ENCODE data around the gene HMG20A. TPM values are rescaled to one million over a fixed set of nuclear protein-coding genes. Genes with fewer than 3 reads are reported as not detected.
"Not testable (repeated sequence)": the region's sequence is repeated elsewhere in the genome, so short reads cannot be mapped to it uniquely, and the experiment has no call there.

HMG20A gene
- total RNA-seq, 2 donors from 2014 or later: 43.1 to 44.6 TPM

GRCh38 chr15:77393471-77393840, 27.2 kb upstream of the HMG20A start:
- Mint-ChIP-seq H3K9me3 (peaks cover 12 to 20% of the 10 kb centered on the region in 2 donors), H3K27ac (no peak overlapping the region), H3K36me3 (ENCODE audit: insufficient read depth in 2 of 2) (peaks cover 14 to 22% of the 10 kb centered on the region in 2 donors), H3K4me1 (ENCODE audit: low read depth) (no peaks in the 10 kb centered on the region), H3K4me3 (no peak overlapping the region), H3K27me3 (ENCODE audit: low read depth) (no peaks in the 10 kb centered on the region)
- DNase-seq (no peak), ATAC-seq (replicated peaks in 1 of 2) (no peak)

- Mint-ChIP-seq H3K4me1 (ENCODE audit: low read depth) (no peaks in the 10 kb centered on the region), H3K27me3 (ENCODE audit: low read depth) (no peaks in the 10 kb centered on the region), H3K4me3 (no peak overlapping the region), H3K9me3 (peaks cover 22 to 25% of the 10 kb centered on the region in 2 donors), H3K36me3 (ENCODE audit: insufficient read depth in 2 of 2) (peaks cover 21 to 34% of the 10 kb centered on the region in 2 donors), H3K27ac (no peak overlapping the region)
- DNase-seq (no peak), ATAC-seq (replicated peaks in 1 of 2) (no peak)
Measured at GRCh38 chr15:77395013-77395774, 25.5 kb upstream of the HMG20A start.

- no peak for DNase-seq
- Mint-ChIP-seq H3K27me3 (ENCODE audit: low read depth) (no peaks in the 10 kb centered on the region), H3K9me3 (peaks cover 24 to 27% of the 10 kb centered on the region in 2 donors), H3K4me3 (no peak overlapping the region), H3K36me3 (ENCODE audit: insufficient read depth in 2 of 2) (peaks cover 21 to 37% of the 10 kb centered on the region in 2 donors), H3K4me1 (ENCODE audit: low read depth) (peaks cover 8% of the 10 kb centered on the region), H3K27ac (no peak overlapping the region)
- ATAC-seq (replicated peaks in 1 of 2): no peak
Measured at GRCh38 chr15:77396692-77397091, 24.0 kb upstream of the HMG20A start.

- no peak for ATAC-seq (replicated peaks in 1 of 2)
- no peak overlapping the region for H3K4me3 Mint-ChIP-seq
- peaks cover 31% of the 10 kb centered on the region for H3K4me1 Mint-ChIP-seq (ENCODE audit: low read depth)
Measured at GRCh38 chr15:77398927-77399326, 21.8 kb upstream of the HMG20A start.

GRCh38 chr15:77400258-77400657, 20.4 kb upstream of the HMG20A start:
- no peak for ATAC-seq (replicated peaks in 1 of 2)
- Mint-ChIP-seq H3K27me3 (ENCODE audit: low read depth) (no peaks in the 10 kb centered on the region), H3K4me3 (no peak overlapping the region), H3K36me3 (ENCODE audit: insufficient read depth in 2 of 2) (peaks cover 18 to 33% of the 10 kb centered on the region in 2 donors), H3K4me1 (ENCODE audit: low read depth) (peaks cover 35% of the 10 kb centered on the region), H3K27ac (no peak overlapping the region), H3K9me3 (peaks cover 21 to 22% of the 10 kb centered on the region in 2 donors)
- DNase-seq: no peak

More at GRCh38 chr15:77398927-77399326, 21.8 kb upstream of the HMG20A start:
- H3K27me3 Mint-ChIP-seq (ENCODE audit: low read depth): no peaks in the 10 kb centered on the region
- H3K36me3 Mint-ChIP-seq (ENCODE audit: insufficient read depth in 2 of 2): peaks cover 21 to 37% of the 10 kb centered on the region in 2 donors
- DNase-seq: no peak
- H3K27ac Mint-ChIP-seq: no peak overlapping the region
- H3K9me3 Mint-ChIP-seq: peaks cover 24 to 27% of the 10 kb centered on the region in 2 donors

- peak; percentile 74 to 94 for ATAC-seq (replicated peaks in 1 of 2)
- peak overlapping the region; percentile 80 for H3K27ac Mint-ChIP-seq
- peak overlapping the region; percentile 23 to 68 for H3K4me3 Mint-ChIP-seq
- peaks cover 52% of the 10 kb centered on the region for H3K4me1 Mint-ChIP-seq (ENCODE audit: low read depth)
- DNase-seq: peak; percentile 9 to 12
- peaks cover 12 to 23% of the 10 kb centered on the region in 2 donors for H3K36me3 Mint-ChIP-seq (ENCODE audit: insufficient read depth in 2 of 2)
- H3K27me3 Mint-ChIP-seq (ENCODE audit: low read depth): no peaks in the 10 kb centered on the region
- peaks cover 12 to 17% of the 10 kb centered on the region in 2 donors for H3K9me3 Mint-ChIP-seq
Measured at GRCh38 chr15:77402740-77403379, 17.8 kb upstream of the HMG20A start.

- H3K36me3 Mint-ChIP-seq (ENCODE audit: insufficient read depth in 2 of 2); ATAC-seq (replicated peaks in 1 of 2); DNase-seq; H3K9me3 Mint-ChIP-seq; H3K27me3 Mint-ChIP-seq (ENCODE audit: low read depth): not testable (repeated sequence)
- Mint-ChIP-seq H3K4me3 (peak overlapping the region; percentile 1 to 30), H3K27ac (peak overlapping the region; percentile 7), H3K4me1 (ENCODE audit: low read depth) (peaks cover 64% of the 10 kb centered on the region)
Measured at GRCh38 chr15:77406173-77406759, 14.4 kb upstream of the HMG20A start.

DNA sequence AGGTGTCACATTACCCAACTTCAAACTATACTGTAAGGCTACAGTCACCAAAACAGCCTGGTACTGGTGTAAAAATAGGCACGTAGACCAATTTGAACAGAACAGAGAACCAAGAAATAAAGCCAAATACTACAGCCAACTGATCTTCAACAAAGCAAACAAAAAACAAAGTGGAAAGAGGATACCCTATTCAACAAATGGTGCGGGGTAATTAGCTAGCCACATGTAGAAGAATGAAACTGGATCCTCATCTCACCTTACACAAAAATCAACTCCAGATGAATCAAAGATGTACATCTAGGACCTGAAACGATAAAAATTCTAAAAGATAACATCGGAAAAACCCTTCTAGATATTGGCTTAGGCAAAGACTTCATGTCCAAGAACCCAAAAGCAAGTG, 13.8 kb upstream of the HMG20A start:
- peaks cover 0 to 2% of the 10 kb centered on the region in 2 donors for H3K9me3 Mint-ChIP-seq
- peaks cover 59% of the 10 kb centered on the region for H3K4me1 Mint-ChIP-seq (ENCODE audit: low read depth)
- H3K36me3 Mint-ChIP-seq (ENCODE audit: insufficient read depth in 2 of 2): peaks cover 0 to 2% of the 10 kb centered on the region in 2 donors
- ATAC-seq (replicated peaks in 1 of 2) (no peak), DNase-seq (no peak)
- H3K27ac Mint-ChIP-seq: no peak overlapping the region
- no peaks in the 10 kb centered on the region for H3K27me3 Mint-ChIP-seq (ENCODE audit: low read depth)
- H3K4me3 Mint-ChIP-seq: no peak overlapping the region

DNA sequence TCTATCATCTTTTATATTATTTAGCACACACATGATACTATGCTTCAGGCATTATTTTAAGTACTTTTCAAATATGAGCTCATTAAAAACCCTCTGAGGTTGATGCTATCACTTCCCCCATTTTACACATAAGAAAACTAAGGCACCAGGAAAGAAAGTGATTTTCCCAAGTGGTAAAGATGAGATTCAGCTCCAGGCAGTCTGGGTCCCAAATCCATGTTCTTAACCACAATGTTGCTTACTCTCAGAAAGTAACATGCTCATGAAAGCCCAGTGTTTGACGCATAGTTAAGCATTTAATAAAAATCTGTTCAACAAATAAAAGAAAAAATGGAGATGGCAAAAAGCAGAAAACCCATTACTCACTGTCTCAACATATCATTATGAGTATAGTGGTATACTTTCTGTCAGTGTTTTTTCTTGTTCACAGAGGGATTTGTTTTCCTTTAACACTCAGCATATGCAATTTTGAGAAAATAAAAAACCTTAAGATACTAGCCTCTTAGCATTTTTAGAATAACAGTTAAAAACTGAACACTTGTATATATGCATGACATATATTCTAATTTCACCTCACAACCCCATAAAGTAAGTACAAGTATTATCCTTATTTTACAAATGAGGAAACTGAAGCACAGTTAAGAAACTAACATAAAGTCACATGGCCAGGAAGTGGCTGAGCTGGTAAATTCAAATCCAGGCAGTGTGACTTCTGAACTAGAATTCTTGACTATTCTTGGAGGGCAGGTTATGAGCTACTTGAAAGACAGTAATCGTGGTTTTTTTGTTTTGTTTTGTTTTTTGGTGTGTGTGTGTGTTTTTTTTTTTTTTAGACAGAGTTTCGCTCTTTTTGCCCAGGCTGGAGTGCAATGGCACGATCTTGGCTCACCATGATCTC, 11.2 kb upstream of the HMG20A start:
- peaks cover 0 to 2% of the 10 kb centered on the region in 2 donors for H3K9me3 Mint-ChIP-seq
- ATAC-seq (replicated peaks in 1 of 2) (peak; percentile 92 to 95), DNase-seq (peak in 1 of 2 donors; percentile 31)
- peaks cover 0 to 2% of the 10 kb centered on the region in 2 donors for H3K36me3 Mint-ChIP-seq (ENCODE audit: insufficient read depth in 2 of 2)
- peak overlapping the region; percentile 84 for H3K27ac Mint-ChIP-seq
- peaks cover 34% of the 10 kb centered on the region for H3K4me1 Mint-ChIP-seq (ENCODE audit: low read depth)
- H3K27me3 Mint-ChIP-seq (ENCODE audit: low read depth): no peaks in the 10 kb centered on the region
- peak overlapping the region; percentile 60 to 77 for H3K4me3 Mint-ChIP-seq

- not testable (repeated sequence) for H3K36me3 Mint-ChIP-seq (ENCODE audit: insufficient read depth in 2 of 2); H3K27me3 Mint-ChIP-seq (ENCODE audit: low read depth); ATAC-seq (replicated peaks in 1 of 2); DNase-seq; H3K9me3 Mint-ChIP-seq
- peak overlapping the region; percentile 84 for H3K27ac Mint-ChIP-seq
- peaks cover 34% of the 10 kb centered on the region for H3K4me1 Mint-ChIP-seq (ENCODE audit: low read depth)
- peak overlapping the region; percentile 60 to 77 for H3K4me3 Mint-ChIP-seq
Measured at GRCh38 chr15:77410157-77410500, 10.6 kb upstream of the HMG20A start.

DNA sequence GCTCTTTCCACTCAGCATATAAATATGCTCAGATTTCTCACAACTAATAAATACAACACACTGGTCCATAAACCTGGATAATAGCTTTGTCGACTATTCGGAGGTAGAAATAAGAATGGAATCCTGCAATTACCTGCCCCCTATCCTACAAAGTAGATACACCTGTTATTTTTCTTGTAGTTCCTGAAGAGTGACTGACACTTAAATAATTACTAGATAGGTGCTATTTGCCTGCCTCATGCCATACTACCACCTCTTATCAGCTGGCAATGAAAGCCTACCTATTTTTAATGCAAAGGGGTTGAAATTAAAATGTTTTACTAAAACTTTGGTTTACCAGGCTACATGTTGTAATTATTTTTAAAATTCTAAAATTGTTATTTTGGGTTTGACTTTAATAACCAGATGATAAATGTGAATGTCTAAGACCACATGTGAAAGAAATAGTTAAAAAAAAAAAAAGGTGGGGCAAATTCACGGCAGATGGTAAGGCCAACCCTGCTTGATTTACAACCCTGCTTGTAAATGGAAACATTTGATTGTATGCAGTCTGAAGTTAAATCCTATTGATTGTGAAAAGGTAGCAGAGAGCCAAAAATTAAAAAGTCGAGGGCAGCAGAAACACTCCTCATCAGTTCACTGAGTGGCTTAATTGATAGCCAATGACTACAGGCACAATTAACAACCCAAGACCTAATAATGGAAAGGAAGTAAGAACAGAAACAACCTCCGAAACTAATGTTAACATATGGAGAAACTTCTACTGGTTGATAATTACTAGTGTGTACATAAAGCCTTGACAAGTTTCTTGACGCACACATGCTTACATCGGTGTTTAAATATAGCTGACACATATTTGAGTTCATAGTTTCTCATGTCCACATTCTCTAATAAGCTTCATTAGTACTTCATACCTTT, 9.7 kb upstream of the HMG20A start:
- Mint-ChIP-seq H3K27me3 (ENCODE audit: low read depth) (no peaks in the 10 kb centered on the region), H3K9me3 (peaks cover 0 to 2% of the 10 kb centered on the region in 2 donors), H3K4me1 (ENCODE audit: low read depth) (peaks cover 32% of the 10 kb centered on the region), H3K4me3 (peak overlapping the region in 1 of 2 donors; percentile 77), H3K36me3 (ENCODE audit: insufficient read depth in 2 of 2) (peaks cover 0 to 2% of the 10 kb centered on the region in 2 donors), H3K27ac (peak overlapping the region; percentile 18)
- DNase-seq: no peak
- no peak for ATAC-seq (replicated peaks in 1 of 2)

- DNase-seq (no peak), ATAC-seq (replicated peaks in 1 of 2) (no peak)
- Mint-ChIP-seq H3K9me3 (peaks cover 0 to 2% of the 10 kb centered on the region in 2 donors), H3K4me1 (ENCODE audit: low read depth) (peaks cover 25% of the 10 kb centered on the region), H3K36me3 (ENCODE audit: insufficient read depth in 2 of 2) (peaks cover 0 to 2% of the 10 kb centered on the region in 2 donors), H3K27ac (no peak overlapping the region), H3K4me3 (no peak overlapping the region), H3K27me3 (ENCODE audit: low read depth) (no peaks in the 10 kb centered on the region)
Measured at GRCh38 chr15:77411619-77411976, 9.1 kb upstream of the HMG20A start.
